T-helper 2 cell (primary cell): ENCODE results near the gene C1orf105.
A peak's percentile ranks its signal among the peaks of the same experiment; 100 is the strongest.

ENCODE experiments used
- DNase-seq, 5 experiments: peaks; one replicate each; pipeline versions ENCODE4 v3.0.0 to v3.0.0-alpha.2; 2012 to 2022

The C1orf105 gene

GRCh38 chr1:172397221-172397620 is 23.3 kb upstream of the C1orf105 start:
- DNase-seq, result peak in 1 of 5 experiments; percentile 71

GRCh38 chr1:172397633-172398032 is 22.9 kb upstream of the C1orf105 start:
- DNase-seq, result no peak

GRCh38 chr1:172398193-172398592 is 22.3 kb upstream of the C1orf105 start:
- peak in 1 of 5 experiments; percentile 35 for DNase-seq

GRCh38 chr1:172398970-172399755 is 21.3 kb upstream of the C1orf105 start:
- DNase-seq, result peak in 1 of 5 experiments; percentile 79

- DNase-seq, result no peak
Measured at GRCh38 chr1:172399756-172400721, 20.4 kb upstream of the C1orf105 start.

GRCh38 chr1:172400722-172401105 is 19.8 kb upstream of the C1orf105 start:
- no peak for DNase-seq

GRCh38 chr1:172401477-172401876 is 19.0 kb upstream of the C1orf105 start:
- no peak for DNase-seq

GRCh38 chr1:172401892-172402291 is 18.6 kb upstream of the C1orf105 start:
- DNase-seq, result peak in 1 of 5 experiments; percentile 58

- DNase-seq, result no peak
Measured at GRCh38 chr1:172402878-172403569, 17.5 kb upstream of the C1orf105 start.

GRCh38 chr1:172404121-172404520 is 16.4 kb upstream of the C1orf105 start:
- no peak for DNase-seq

- no peak for DNase-seq
Measured at GRCh38 chr1:172405912-172406311, 14.6 kb upstream of the C1orf105 start.

- DNase-seq, result no peak
Measured at GRCh38 chr1:172406968-172407367, 13.5 kb upstream of the C1orf105 start.

- no peak for DNase-seq
Measured at GRCh38 chr1:172408958-172409357, 11.5 kb upstream of the C1orf105 start.

- DNase-seq, result no peak
Measured at GRCh38 chr1:172410027-172410426, 10.5 kb upstream of the C1orf105 start.

GRCh38 chr1:172411791-172412338 is 8.6 kb upstream of the C1orf105 start:
- no peak for DNase-seq

GRCh38 chr1:172414331-172414730 is 6.2 kb upstream of the C1orf105 start:
- DNase-seq, result no peak

GRCh38 chr1:172416496-172417035 is 3.9 kb upstream of the C1orf105 start:
- no peak for DNase-seq

- DNase-seq, result no peak
Measured at GRCh38 chr1:172417557-172417956, 2.9 kb upstream of the C1orf105 start.

- DNase-seq, result no peak
Measured at GRCh38 chr1:172421974-172422604, 1.6 kb downstream of the C1orf105 start.

GRCh38 chr1:172423336-172423735 is 2.9 kb downstream of the C1orf105 start:
- no peak for DNase-seq

- no peak for DNase-seq
Measured at GRCh38 chr1:172425339-172425738, 4.9 kb downstream of the C1orf105 start.

GRCh38 chr1:172427191-172427590 is 6.7 kb downstream of the C1orf105 start:
- DNase-seq, result peak in 1 of 5 experiments; percentile 58
